Calu3 (cell line): ENCODE data around the gene NAALADL2. TPM values are rescaled to one million over a fixed set of nuclear protein-coding genes. Genes with fewer than 3 reads are reported as not detected.
"Not testable (repeated sequence)": the region's sequence is repeated elsewhere in the genome, so short reads cannot be mapped to it uniquely, and the experiment has no call there.

Experiments
- BruUV-seq: library from RNA; stranded (reverse); fragments of 400-500 nt; replicated peaks from 2 replicates; lab custom pipeline; 2021; lab: Mats Ljungman, UMichigan
- CTCF ChIA-PET: fragments of 300-600 bp; sonication (Branson Sonifier 250); formaldehyde crosslinking; loops from one replicate; lab custom pipeline; 2022; ENCODE audit warnings: antibody characterized with exemption; lab: Charles Lee
- DNase-seq: peaks from one replicate; pipeline ENCODE4 v3.0.0; 2022
- H3K27ac Mint-ChIP-seq: one replicate; pipeline ENCODE4 v1.8.0; 2022; ENCODE audit warnings: mixed read lengths; ENCODE audit not compliant: unreplicated experiment
- H3K27me3 Mint-ChIP-seq: one replicate; pipeline ENCODE4 v1.8.0; 2022; ENCODE audit warnings: mixed read lengths; ENCODE audit not compliant: unreplicated experiment
- H3K36me3 Mint-ChIP-seq: one replicate; pipeline ENCODE4 v1.8.0; 2022; ENCODE audit warnings: mild to moderate bottlenecking, moderate library complexity, mixed read lengths; ENCODE audit not compliant: insufficient read depth, unreplicated experiment
- H3K4me1 Mint-ChIP-seq: one replicate; pipeline ENCODE4 v1.8.0; 2022; ENCODE audit warnings: mild to moderate bottlenecking, low read depth, mixed read lengths; ENCODE audit not compliant: unreplicated experiment
- H3K4me3 Mint-ChIP-seq: one replicate; pipeline ENCODE4 v1.8.0; 2022; ENCODE audit warnings: mild to moderate bottlenecking, low read depth, moderate library complexity, mixed read lengths; ENCODE audit not compliant: unreplicated experiment
- H3K9me3 Mint-ChIP-seq: one replicate; pipeline ENCODE4 v1.8.0; 2022; ENCODE audit warnings: low read depth, mixed read lengths; ENCODE audit not compliant: unreplicated experiment
- intact Hi-C: fragments of 100-400 bp; cut with micrococcal nuclease; formaldehyde crosslinking; loops from one replicate; pipeline ENCODE4 v1.10.0; 2022; ENCODE audit not compliant: unreplicated experiment
- total RNA-seq: library from RNA; stranded (reverse); gene quantifications from 2 replicates; pipeline ENCODE4 v1.2.3, GENCODE V29; 2022
- TF ChIP-seq, protein P1 (sequence below): fragments of 200-600 bp; IDR thresholded peaks from one replicate; pipeline ENCODE4 v1.8.0; 2022; ENCODE audit warnings: antibody characterized with exemption; ENCODE audit not compliant: unreplicated experiment

Gene NAALADL2
- total RNA-seq, 1 experiment from 2014 or later: 36.9 TPM

DNA sequence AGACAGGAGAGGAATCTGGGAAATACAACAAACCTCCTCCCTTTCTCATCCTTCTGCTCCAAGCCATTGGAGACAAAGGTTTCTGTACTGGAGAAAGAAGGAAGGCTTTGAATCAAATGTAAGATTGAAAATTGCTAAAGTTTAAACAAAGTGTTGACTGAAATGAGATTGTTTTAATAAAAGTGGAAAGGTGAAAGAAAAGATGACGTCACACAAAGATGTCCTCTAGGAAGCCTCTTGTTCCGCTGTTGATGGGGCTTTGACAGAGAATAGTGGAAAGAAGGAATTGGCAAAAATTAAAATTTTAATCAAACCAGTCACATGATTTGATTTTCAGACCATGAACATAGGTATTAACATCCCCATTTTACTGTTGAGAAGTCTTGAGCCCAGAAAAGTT is 967.6 kb downstream of the NAALADL2 start:
- intact Hi-C loops: no loop called here

DNA sequence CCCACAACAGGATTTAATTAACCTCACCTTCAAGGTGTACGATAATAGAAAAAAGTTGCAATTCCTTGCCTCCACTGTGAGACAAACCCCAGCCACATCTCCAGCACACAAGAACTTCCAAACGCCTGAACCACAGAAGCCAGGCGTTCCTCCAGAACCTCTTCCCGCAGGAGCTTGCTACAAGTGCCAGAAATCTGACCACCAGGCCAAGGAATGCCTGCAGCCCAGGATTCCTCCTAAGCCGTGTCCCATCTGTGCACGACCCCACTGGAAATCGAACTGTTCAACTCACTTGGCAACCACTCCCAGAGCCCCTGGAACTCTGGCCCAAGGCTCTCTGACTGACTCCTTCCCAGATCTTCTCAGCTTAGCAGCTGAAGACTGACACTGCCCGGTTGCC is 970.7 kb downstream of the NAALADL2 start:
- H3K9me3 Mint-ChIP-seq, H3K36me3 Mint-ChIP-seq, H3K27me3 Mint-ChIP-seq, intact Hi-C loops, H3K27ac Mint-ChIP-seq, H3K4me1 Mint-ChIP-seq, DNase-seq, H3K4me3 Mint-ChIP-seq, CTCF ChIA-PET, BruUV-seq: not testable (repeated sequence)

More for the DNA sequence above, 967.6 kb downstream of the NAALADL2 start:
- no peaks in the 10 kb centered on the region for H3K36me3 Mint-ChIP-seq
- no peak overlapping the region for H3K27ac Mint-ChIP-seq
- DNase-seq: no peak
- no TSS peak for BruUV-seq
- CTCF ChIA-PET: interaction anchor here (0.6 kb wide), 1 partner anchor 726 kb away, joined by 6 read pairs; no protein-coding TSS in a partner anchor
- H3K9me3 Mint-ChIP-seq: no peaks in the 10 kb centered on the region
- peaks cover 12% of the 10 kb centered on the region for H3K4me1 Mint-ChIP-seq
- no peak overlapping the region for H3K4me3 Mint-ChIP-seq
- no peaks in the 10 kb centered on the region for H3K27me3 Mint-ChIP-seq
- TF ChIP-seq, protein P1, sequence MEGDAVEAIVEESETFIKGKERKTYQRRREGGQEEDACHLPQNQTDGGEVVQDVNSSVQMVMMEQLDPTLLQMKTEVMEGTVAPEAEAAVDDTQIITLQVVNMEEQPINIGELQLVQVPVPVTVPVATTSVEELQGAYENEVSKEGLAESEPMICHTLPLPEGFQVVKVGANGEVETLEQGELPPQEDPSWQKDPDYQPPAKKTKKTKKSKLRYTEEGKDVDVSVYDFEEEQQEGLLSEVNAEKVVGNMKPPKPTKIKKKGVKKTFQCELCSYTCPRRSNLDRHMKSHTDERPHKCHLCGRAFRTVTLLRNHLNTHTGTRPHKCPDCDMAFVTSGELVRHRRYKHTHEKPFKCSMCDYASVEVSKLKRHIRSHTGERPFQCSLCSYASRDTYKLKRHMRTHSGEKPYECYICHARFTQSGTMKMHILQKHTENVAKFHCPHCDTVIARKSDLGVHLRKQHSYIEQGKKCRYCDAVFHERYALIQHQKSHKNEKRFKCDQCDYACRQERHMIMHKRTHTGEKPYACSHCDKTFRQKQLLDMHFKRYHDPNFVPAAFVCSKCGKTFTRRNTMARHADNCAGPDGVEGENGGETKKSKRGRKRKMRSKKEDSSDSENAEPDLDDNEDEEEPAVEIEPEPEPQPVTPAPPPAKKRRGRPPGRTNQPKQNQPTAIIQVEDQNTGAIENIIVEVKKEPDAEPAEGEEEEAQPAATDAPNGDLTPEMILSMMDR: no peak

DNA sequence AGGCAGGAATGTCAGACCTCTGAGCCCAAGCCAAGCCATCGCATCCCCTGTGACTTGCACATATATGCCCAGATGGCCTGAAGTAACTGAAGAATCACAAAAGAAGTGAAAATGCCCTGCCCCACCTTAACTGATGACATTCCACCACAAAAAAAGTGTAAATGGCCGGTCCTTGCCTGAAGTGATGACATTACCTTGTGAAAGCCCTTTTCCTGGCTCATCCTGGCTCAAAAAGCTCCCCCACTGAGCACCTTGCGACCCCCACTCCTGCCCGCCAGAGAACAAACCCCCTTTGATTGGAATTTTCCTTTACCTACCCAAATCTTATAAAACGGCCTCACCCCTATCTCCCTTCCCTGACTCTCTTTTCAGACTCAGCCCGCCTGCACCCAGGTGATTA is 976.6 kb downstream of the NAALADL2 start:
- CTCF ChIA-PET, BruUV-seq, H3K27ac Mint-ChIP-seq, H3K27me3 Mint-ChIP-seq, H3K4me3 Mint-ChIP-seq, H3K36me3 Mint-ChIP-seq, DNase-seq, H3K9me3 Mint-ChIP-seq, intact Hi-C loops, H3K4me1 Mint-ChIP-seq: not testable (repeated sequence)

DNA sequence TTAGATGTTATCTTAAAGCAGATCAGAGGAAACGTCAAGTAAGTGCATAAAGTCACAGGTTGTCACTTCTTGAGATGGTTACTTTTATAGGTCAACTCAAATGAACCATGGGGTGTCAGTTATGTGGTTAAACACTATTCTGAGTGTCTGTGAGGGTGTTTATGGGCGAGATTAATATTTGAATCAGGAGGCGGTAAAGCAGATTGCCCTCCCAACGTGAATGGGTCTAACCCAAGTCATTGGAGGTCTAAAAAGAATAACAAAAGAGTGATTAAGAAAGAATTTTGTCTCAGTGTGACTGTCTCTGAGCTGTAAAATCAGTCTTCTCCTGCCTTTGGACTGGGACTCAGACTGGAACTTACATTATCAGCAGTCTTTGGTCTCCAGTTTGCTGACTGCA is 977.5 kb downstream of the NAALADL2 start:
- no peaks in the 10 kb centered on the region for H3K36me3 Mint-ChIP-seq
- no TSS peak for BruUV-seq
- intact Hi-C loops: no loop called here
- TF ChIP-seq, protein P1: no peak
- DNase-seq: no peak
- no peak overlapping the region for H3K4me3 Mint-ChIP-seq
- H3K27ac Mint-ChIP-seq: no peak overlapping the region
- H3K9me3 Mint-ChIP-seq: no peaks in the 10 kb centered on the region
- no peaks in the 10 kb centered on the region for H3K4me1 Mint-ChIP-seq
- CTCF ChIA-PET: interaction anchor here (0.5 to 0.6 kb wide), 2 partner anchors 231 to 269 kb away, joined by 3 read pairs; no protein-coding TSS in a partner anchor
- no peaks in the 10 kb centered on the region for H3K27me3 Mint-ChIP-seq

DNA sequence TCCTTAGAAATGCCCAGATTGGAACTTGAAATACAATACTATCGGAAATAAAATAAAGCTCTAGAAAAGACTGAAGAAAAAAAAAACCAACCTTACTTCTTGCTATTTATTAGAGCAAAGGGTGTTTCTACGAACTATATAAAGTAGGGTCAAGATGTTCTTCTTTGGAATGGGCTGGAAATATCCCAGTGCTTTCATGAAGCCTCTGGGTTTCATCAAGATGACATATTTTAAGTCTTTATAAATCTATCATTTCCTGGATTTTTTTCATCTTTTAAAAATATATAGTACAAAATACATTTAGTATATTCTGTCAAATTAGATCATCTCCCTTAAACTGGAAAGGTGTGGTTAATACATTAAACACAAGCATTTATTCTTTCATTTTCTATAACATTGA is 978.8 kb downstream of the NAALADL2 start:
- Mint-ChIP-seq H3K4me1 (no peaks in the 10 kb centered on the region), H3K9me3 (no peaks in the 10 kb centered on the region), H3K4me3 (no peak overlapping the region), H3K27me3 (no peaks in the 10 kb centered on the region), H3K27ac (no peak overlapping the region), H3K36me3 (no peaks in the 10 kb centered on the region)
- TF ChIP-seq, protein P1: no peak
- CTCF ChIA-PET: no interaction called here
- no peak for DNase-seq
- intact Hi-C loops: no loop called here
- no TSS peak for BruUV-seq
